SK-N-SH treated with all-trans-retinoic acid at 6 μM for 48 hours (cell line): ENCODE measurements around the gene ECM2.

Experiments
- ARNTL ChIP-seq: fragments of 450-650 bp; formaldehyde crosslinking; IDR thresholded peaks from 2 replicates; pipeline ENCODE4 v1.5.0; 2020; ENCODE audit warnings: low read depth, mild to moderate bottlenecking, moderate library complexity, borderline replicate concordance
- ESRRG ChIP-seq: fragments of 250-450 bp; sonication (Bioruptor Pico); IDR thresholded peaks from 2 replicates; pipeline ENCODE4 v1.6.1; 2021; ENCODE audit warnings: mild to moderate bottlenecking
- GLIS3 ChIP-seq: fragments of 250-450 bp; sonication (Bioruptor Pico); IDR thresholded peaks from 2 replicates; pipeline ENCODE4 v1.5.0; 2020; ENCODE audit warnings: mild to moderate bottlenecking, moderate library complexity
- OSR1 ChIP-seq: fragments of 250-450 bp; sonication (Bioruptor Pico); IDR thresholded peaks from 2 replicates; pipeline ENCODE4 v1.8.0; 2022; ENCODE audit warnings: moderate library complexity, mild to moderate bottlenecking, inconsistent platforms
- PATZ1 ChIP-seq: fragments of 250-450 bp; sonication (Bioruptor Pico); IDR thresholded peaks from 2 replicates; pipeline ENCODE4 v1.8.0; 2020; ENCODE audit warnings: mild to moderate bottlenecking, moderate library complexity, borderline replicate concordance
- TCF4 ChIP-seq: fragments of 250-450 bp; sonication (Bioruptor Pico); IDR thresholded peaks from 2 replicates; pipeline ENCODE4 v1.8.0; 2021; ENCODE audit warnings: mild to moderate bottlenecking, moderate library complexity, borderline replicate concordance
- ZFP30 ChIP-seq: fragments of 450-650 bp; formaldehyde crosslinking; IDR thresholded peaks from 2 replicates; pipeline ENCODE4 v1.5.0; 2022; ENCODE audit warnings: mild to moderate bottlenecking, moderate library complexity
- TF ChIP-seq, protein P1 (sequence below): fragments of 250-450 bp; sonication (Bioruptor Pico); IDR thresholded peaks from 2 replicates; pipeline ENCODE4 v1.5.1; 2020; ENCODE audit warnings: low read depth, mild to moderate bottlenecking, moderate library complexity

DNA sequence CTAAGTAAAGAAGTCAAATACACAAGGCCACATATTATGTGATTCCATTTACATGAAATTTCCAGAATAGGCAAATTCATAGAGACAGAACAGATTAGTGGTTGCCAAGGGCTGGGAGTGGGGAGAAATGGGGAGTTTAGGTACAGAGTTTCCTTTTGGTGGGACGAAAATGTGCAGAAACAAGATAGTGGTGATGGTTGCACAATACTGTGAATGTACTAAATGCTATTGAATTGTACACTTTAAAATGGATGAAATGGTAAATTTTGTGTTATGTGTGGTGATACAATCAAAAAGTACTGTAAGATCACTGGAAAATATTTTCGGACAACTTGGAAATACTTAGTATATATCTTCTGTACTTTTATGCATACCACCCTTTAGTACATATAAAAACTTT is 15.0 kb downstream of the ECM2 start:
- TF ChIP-seq PATZ1 (CRISPR knock-in tag), result no peak
- TF ChIP-seq ARNTL (CRISPR knock-in tag), result no peak
- TF ChIP-seq ESRRG, result no peak
- TF ChIP-seq ZFP30 (CRISPR knock-in tag), result no peak
- TF ChIP-seq TCF4 (CRISPR knock-in tag), result no peak
- TF ChIP-seq GLIS3, result no peak
- no peak for TF ChIP-seq OSR1 (CRISPR knock-in tag)
- TF ChIP-seq, protein P1, sequence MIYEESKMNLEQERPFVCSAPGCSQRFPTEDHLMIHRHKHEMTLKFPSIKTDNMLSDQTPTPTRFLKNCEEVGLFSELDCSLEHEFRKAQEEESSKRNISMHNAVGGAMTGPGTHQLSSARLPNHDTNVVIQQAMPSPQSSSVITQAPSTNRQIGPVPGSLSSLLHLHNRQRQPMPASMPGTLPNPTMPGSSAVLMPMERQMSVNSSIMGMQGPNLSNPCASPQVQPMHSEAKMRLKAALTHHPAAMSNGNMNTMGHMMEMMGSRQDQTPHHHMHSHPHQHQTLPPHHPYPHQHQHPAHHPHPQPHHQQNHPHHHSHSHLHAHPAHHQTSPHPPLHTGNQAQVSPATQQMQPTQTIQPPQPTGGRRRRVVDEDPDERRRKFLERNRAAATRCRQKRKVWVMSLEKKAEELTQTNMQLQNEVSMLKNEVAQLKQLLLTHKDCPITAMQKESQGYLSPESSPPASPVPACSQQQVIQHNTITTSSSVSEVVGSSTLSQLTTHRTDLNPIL (CRISPR knock-in tag), result no peak
